K562 (cell line): ENCODE data around the gene MSH2. TPM values are rescaled to one million over a fixed set of nuclear protein-coding genes. Genes with fewer than 3 reads are reported as not detected.

Source experiments
- ARID3B ChIP-seq: fragments of 250-450 bp; sonication (Bioruptor Pico); IDR thresholded peaks from 2 replicates; pipeline ENCODE4 v1.4.0; 2020; ENCODE audit warnings: borderline replicate concordance
- CTCFL ChIP-seq: IDR thresholded peaks from 2 replicates; pipeline ENCODE4 v1.6.1; 2011; ENCODE audit warnings: borderline replicate concordance, low read depth, mild to moderate bottlenecking, moderate library complexity, low read length; ENCODE audit not compliant: insufficient read depth, poor library complexity, severe bottlenecking
- MCM7 ChIP-seq, 2 experiments: fragments of 450-650 bp; IDR thresholded peaks; 2 replicates each; pipeline ENCODE4 v1.6.1; 2016 to 2018
- PYGO2 ChIP-seq: fragments of 450-650 bp; IDR thresholded peaks from 2 replicates; pipeline ENCODE4 v1.6.1; 2016; ENCODE audit warnings: mild to moderate bottlenecking, missing genetic modification characterization, moderate library complexity, missing compliant biosample characterization
- RBM39 ChIP-seq: fragments of 200-400 bp; formaldehyde crosslinking; optimal IDR thresholded peaks from 2 replicates; pipeline ENCODE3; 2018; ENCODE audit warnings: low read depth, low read length
- SMARCA5 ChIP-seq: fragments of 450-650 bp; IDR thresholded peaks from 2 replicates; pipeline ENCODE4 v1.6.1; 2016
- SRSF7 ChIP-seq: fragments of 200-400 bp; formaldehyde crosslinking; optimal IDR thresholded peaks from 2 replicates; pipeline ENCODE3; 2017; ENCODE audit warnings: mild to moderate bottlenecking, low read depth, low read length
- TAF7 ChIP-seq: fragments of 450-650 bp; IDR thresholded peaks from 2 replicates; pipeline ENCODE4 v1.6.1; 2016; ENCODE audit warnings: missing genetic modification characterization, missing compliant biosample characterization
- ZBTB49 ChIP-seq: sonication (generic); formaldehyde crosslinking; IDR thresholded peaks from 2 replicates; pipeline ENCODE4 v1.8.0; 2022; ENCODE audit warnings: missing genetic modification reagents, mild to moderate bottlenecking, borderline replicate concordance
- polyA plus RNA-seq, 8 experiments: library from polyadenylated mRNA; depleted of rRNA in 4 of 8; stranded (reverse) in 5 of 8; unstranded in 3 of 8; fragments of >200 nt; fragmentation: Nextera tagmentation in 2 of 8; fragmentation: Illumina TruSeq in 1 of 8; extraction: Ambion mirVana in 2 of 8; extraction: Trizol in 1 of 8; gene quantifications; 2 replicates each; pipeline versions ENCODE4 v1.2.1 to v1.2.3, GENCODE V29; 2011 to 2014; ENCODE audit warnings: inconsistent platforms in 1 of 8, missing spikeins in 1 of 8
- total RNA-seq, 7 experiments: library from RNA; depleted of rRNA in 6 of 7; stranded (reverse); fragments of >200 nt in 6 of 7; fragmentation: Illumina TruSeq in 2 of 7; extraction: Trizol in 2 of 7; gene quantifications; 2 replicates each; pipeline versions ENCODE4 v1.2.1 to v1.2.3, GENCODE V29; 2011 to 2021; ENCODE audit warnings: low replicate concordance in 1 of 7

The MSH2 gene
- total and polyA plus RNA-seq, 9 of the 15 experiments (the other 6 are each of a cell fraction or from before 2014, with no cell fraction given) = 51.8 to 139 (median 113) TPM

- TF ChIP-seq ARID3B (CRISPR knock-in tag) (no peak), RBM39 (no peak), ZBTB49 (CRISPR knock-in tag) (no peak), MCM7 (IDR thresholded peaks at IDR 0.05) (no peak), TAF7 (tag) (no peak), CTCFL (no peak), PYGO2 (tag) (no peak), SMARCA5 (no peak), SRSF7 (no peak)
These were observed 103.5 kb downstream of the MSH2 start (continued) for GRCh38 chr2:47506436-47506835.
